Breast epithelium (tissue), 3 donors: ENCODE measurements around the gene ACSL3.

Experiments used
- CTCF ChIP-seq, 3 donors: fragments of 450-650 bp; IDR thresholded peaks; one replicate each; pipeline ENCODE4 v1.5.1; 2016 to 2017; ENCODE audit warnings: antibody characterized with exemption in 3 of 3, mild to moderate bottlenecking in 3 of 3, moderate library complexity in 3 of 3
- POLR2A ChIP-seq: fragments of 450-650 bp; IDR thresholded peaks from one replicate; pipeline ENCODE4 v1.6.1; 2016; ENCODE audit warnings: antibody characterized with exemption, mild to moderate bottlenecking, moderate library complexity
- POLR2AphosphoS5 ChIP-seq, 3 donors: sonication (generic); formaldehyde crosslinking; IDR thresholded peaks; one replicate each; pipeline ENCODE4 v1.6.1; 2017; ENCODE audit warnings: antibody characterized with exemption in 3 of 3

- TF ChIP-seq CTCF (IDR thresholded peaks at IDR 0.05) = no peak
- TF ChIP-seq POLR2A = no peak
- no peak for TF ChIP-seq POLR2AphosphoS5 (IDR thresholded peaks at IDR 0.05)
Measured at GRCh38 chr2:222979484-222979883, 118.6 kb downstream of the ACSL3 start.
